ENCODE data around the gene KLHL12. TPM values are rescaled to one million over a fixed set of nuclear protein-coding genes. Genes with fewer than 3 reads are reported as not detected.
"Not testable (repeated sequence)": the region's sequence is repeated elsewhere in the genome, so short reads cannot be mapped to it uniquely, and the experiment has no call there.

The KLHL12 gene
- total RNA-seq, 1 donor from 2014 or later, result 40.6 TPM

GRCh38 chr1:202951437-202951836, 24.4 kb upstream of the KLHL12 start:
- no peak for DNase-seq (ENCODE audit: low read depth)

GRCh38 chr1:202945483-202945882, 18.4 kb upstream of the KLHL12 start:
- no peak for DNase-seq (ENCODE audit: low read depth)

GRCh38 chr1:202944438-202944921, 17.4 kb upstream of the KLHL12 start:
- no peak for DNase-seq (ENCODE audit: low read depth)

GRCh38 chr1:202942426-202942825, 15.4 kb upstream of the KLHL12 start:
- no peak for DNase-seq (ENCODE audit: low read depth)

- no peak for DNase-seq (ENCODE audit: low read depth)
Measured at GRCh38 chr1:202941372-202941771, 14.3 kb upstream of the KLHL12 start.

GRCh38 chr1:202940561-202940960, 13.5 kb upstream of the KLHL12 start:
- no peak for DNase-seq (ENCODE audit: low read depth)

- no peak for DNase-seq (ENCODE audit: low read depth)
Measured at GRCh38 chr1:202938287-202938925, 11.4 kb upstream of the KLHL12 start.

- not testable (repeated sequence) for DNase-seq (ENCODE audit: low read depth)
Measured at GRCh38 chr1:202936409-202936808, 9.4 kb upstream of the KLHL12 start.

- DNase-seq (ENCODE audit: low read depth), result no peak
Measured at GRCh38 chr1:202935844-202936243, 8.8 kb upstream of the KLHL12 start.

- no peak for DNase-seq (ENCODE audit: low read depth)
Measured at GRCh38 chr1:202934755-202935154, 7.7 kb upstream of the KLHL12 start.

- DNase-seq (ENCODE audit: low read depth), result no peak
Measured at GRCh38 chr1:202932476-202932875, 5.4 kb upstream of the KLHL12 start.

GRCh38 chr1:202923533-202923932, 3.5 kb downstream of the KLHL12 start:
- no peak for DNase-seq (ENCODE audit: low read depth)

- no peak for DNase-seq (ENCODE audit: low read depth)
Measured at GRCh38 chr1:202919615-202920014, 7.4 kb downstream of the KLHL12 start.

- no peak for DNase-seq (ENCODE audit: low read depth)
Measured at GRCh38 chr1:202915146-202915545, 11.9 kb downstream of the KLHL12 start.

- DNase-seq (ENCODE audit: low read depth), result not testable (repeated sequence)
Measured at GRCh38 chr1:202912476-202912875, 14.6 kb downstream of the KLHL12 start.

GRCh38 chr1:202909494-202909893, 17.5 kb downstream of the KLHL12 start:
- DNase-seq (ENCODE audit: low read depth), result no peak

- no peak for DNase-seq (ENCODE audit: low read depth)
Measured at GRCh38 chr1:202908998-202909397, 18.0 kb downstream of the KLHL12 start.

GRCh38 chr1:202905331-202905730, 21.7 kb downstream of the KLHL12 start:
- no peak for DNase-seq (ENCODE audit: low read depth)

GRCh38 chr1:202903808-202904207, 23.2 kb downstream of the KLHL12 start:
- DNase-seq (ENCODE audit: low read depth), result not testable (repeated sequence)

GRCh38 chr1:202901555-202901954, 25.5 kb downstream of the KLHL12 start:
- DNase-seq (ENCODE audit: low read depth), result no peak

GRCh38 chr1:202892501-202892900, 34.5 kb downstream of the KLHL12 start:
- no peak for DNase-seq (ENCODE audit: low read depth)

- DNase-seq (ENCODE audit: low read depth), result no peak
Measured at GRCh38 chr1:202890392-202890791, 36.6 kb downstream of the KLHL12 start.

- DNase-seq (ENCODE audit: low read depth), result peak; percentile 86
Measured at GRCh38 chr1:202888531-202889360, 38.3 kb downstream of the KLHL12 start, which contains the start of gene RABIF. TSS of gene RABIF (minus strand) at chr1:202889149. CDS start at chr1:202889098, 51 bp downstream.

Data from renal cortical epithelial cell (primary cell).